NCI-H1105 (cell line): ENCODE results near the gene B4GALT1.
A peak's percentile ranks its signal among the peaks of the same experiment; 100 is the strongest.
"Not testable (repeated sequence)": the region's sequence is repeated elsewhere in the genome, so short reads cannot be mapped to it uniquely, and the experiment has no call there.

Source experiments
- DNase-seq: peaks from one replicate; lab custom pipeline; 2025; lab: John Stamatoyannopoulos, UW

B4GALT1 gene

DNA sequence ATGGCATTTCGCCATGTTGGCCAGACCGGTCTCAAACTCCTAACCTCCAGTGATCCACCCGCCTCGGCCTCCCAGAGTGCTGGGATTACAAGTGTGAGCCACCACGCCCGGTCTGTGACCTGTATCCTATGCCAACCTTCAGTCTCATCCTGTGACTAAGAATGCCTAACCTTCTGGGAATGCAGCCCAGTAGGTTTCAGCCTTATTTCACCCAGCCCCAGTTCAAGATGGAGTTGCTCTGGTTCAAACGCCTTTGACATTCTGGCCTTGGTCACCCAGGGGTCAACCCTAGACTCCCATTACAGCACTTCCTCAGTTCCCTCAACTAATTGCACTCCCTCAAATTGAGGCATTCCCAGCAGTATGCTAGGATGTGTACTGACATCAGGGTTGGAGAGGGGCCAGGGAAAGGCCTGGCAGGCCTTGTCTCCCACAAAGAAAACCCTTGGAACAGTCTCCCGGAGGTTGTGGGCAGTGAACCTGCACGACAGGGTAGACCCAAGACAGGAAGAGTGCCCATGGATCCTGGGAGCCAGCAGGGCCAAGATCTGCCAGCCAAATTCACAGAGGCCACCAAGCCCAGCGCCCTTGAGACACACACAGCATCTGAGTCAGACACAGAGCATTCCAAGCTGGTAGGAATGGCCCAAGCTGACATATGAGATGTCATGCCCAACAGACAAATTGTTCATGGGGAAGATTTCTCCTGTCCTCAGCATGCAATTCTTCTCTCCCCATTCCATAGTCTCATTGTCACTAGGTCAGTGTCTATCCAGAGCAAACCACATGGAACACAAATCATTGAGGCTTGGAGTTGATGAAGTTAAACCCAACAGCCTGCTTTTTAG is 65.8 kb downstream of the B4GALT1 start:
- DNase-seq = no peak

DNA sequence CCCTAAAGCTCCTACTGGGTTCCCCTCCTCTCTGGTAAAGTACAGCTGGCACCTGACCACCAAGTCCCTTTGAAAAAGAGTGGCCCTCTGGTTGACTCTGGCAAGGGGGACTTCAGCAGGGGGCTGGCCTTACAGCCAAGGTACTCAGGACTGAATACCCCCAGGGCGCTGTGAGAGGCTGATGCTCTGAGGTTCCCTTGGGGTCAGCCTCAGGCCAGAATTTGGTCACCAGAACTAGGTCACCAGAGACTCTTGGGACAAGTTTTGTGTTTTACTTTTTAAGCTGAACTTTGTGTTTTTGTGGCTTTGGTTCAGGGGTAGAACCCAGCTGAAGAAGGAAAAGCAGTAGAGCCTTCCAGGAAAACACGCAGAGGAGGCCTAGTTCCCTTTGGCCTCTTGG is 67.4 kb downstream of the B4GALT1 start:
- DNase-seq = no peak

DNA sequence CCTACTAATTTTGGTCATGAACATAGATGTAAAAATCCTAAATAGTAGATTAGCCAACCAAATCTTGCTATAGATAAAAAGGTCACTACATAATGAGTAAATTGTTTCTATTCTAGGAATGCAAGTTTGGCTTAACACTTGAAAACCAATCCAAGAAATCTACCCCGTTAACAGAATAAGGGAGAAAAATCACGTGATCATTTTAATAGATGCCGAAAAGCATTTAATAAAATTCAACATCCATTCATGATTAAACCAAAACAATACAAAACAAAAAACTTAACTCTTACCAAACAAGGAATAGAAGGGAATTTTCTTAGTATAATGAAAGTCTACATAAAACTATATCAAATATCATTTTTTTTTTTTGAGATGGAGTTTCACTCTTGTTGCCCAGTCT is 69.9 kb downstream of the B4GALT1 start:
- no peak for DNase-seq

DNA sequence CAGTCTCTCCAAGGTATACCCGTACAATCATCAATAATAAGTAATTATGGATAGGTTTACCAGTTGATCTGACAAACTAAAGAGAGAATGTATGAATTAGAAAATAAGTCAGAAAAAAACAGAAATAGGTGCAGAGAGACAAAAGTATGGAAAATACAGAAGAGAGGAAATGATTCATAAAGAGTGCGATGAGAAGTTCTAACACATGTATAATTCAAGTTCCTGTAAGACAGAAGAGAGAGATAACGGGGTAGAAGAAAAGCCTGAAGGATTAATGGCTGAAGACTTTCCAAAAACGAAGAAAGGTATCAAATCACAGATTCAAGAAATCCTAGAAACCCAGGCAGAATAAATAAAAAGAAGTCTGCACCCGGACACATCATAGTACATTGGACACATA is 74.5 kb downstream of the B4GALT1 start:
- DNase-seq = no peak

DNA sequence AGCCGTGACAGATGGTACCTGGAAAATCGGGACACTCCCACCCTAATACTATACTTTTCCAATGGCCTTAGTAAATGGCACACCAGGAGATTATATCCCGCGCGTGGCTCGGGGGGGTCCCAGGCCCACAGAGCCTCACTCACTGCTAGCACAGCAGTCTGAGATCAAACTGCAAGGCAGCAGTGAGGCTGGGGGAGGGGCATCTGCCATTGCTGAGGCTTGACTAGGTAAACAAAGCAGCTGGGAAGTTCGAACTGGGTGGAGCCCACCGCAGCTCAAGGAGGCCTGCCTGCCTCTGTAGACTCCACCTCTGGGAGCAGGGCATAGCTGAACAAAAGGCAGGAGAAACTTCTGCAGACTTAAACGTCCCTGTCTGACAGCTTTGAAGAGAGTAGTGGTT is 81.5 kb downstream of the B4GALT1 start:
- not testable (repeated sequence) for DNase-seq

DNA sequence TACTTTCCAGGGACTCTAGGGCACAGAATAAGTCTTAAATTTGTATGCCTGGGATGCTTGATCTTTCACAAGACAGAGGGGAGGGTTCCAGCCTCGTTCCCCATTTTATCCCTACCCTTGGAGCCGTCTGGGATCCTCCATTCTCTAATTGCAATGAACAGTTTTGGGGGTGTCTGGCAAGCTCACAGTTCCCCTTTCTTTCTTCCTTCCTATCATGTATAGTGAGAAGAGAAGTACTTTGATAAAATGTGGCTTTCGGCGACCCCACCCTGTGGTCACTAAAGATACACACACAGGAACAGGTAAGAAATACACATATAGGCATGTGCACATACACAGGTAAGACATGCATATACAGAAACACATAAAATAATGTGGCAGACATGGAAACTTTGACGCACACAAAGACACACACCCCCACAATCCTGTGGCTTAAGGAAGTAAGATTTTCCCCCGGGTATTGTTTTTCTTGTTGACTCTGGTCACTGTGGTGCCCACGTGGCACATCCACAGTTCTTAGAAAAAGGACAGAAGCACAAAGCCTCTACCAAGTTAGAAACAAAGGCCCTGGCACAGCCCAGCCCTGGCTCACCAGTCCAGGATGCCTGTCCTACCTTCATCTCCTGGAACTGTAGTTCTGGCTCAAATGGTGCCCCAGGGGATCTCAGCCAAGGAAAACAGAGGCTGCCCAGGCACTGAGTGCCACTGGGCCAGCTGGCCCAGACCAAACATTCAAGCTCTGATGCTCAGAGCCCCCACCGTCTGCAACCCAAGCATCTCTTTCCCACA is 84.4 kb downstream of the B4GALT1 start:
- no peak for DNase-seq

DNA sequence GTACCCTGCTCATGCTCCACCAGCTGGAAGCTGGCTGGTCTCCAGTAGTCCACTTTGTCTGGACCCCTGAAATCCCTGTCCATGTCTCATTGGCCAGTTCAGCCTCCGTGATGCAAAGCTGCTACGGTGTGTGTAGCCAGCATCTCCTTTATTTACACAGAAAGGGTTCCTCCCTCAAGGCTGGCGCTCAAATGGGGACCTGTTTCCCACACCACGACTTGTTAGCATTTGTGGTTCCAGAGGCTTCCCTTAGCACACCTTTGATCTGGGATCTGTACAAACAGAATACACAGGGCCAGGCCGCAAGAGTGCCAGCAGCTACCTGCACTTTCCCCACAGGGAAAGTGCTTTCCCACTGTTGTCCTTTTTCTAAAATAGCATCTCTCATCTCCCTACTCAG is 85.0 kb downstream of the B4GALT1 start:
- DNase-seq = no peak

DNA sequence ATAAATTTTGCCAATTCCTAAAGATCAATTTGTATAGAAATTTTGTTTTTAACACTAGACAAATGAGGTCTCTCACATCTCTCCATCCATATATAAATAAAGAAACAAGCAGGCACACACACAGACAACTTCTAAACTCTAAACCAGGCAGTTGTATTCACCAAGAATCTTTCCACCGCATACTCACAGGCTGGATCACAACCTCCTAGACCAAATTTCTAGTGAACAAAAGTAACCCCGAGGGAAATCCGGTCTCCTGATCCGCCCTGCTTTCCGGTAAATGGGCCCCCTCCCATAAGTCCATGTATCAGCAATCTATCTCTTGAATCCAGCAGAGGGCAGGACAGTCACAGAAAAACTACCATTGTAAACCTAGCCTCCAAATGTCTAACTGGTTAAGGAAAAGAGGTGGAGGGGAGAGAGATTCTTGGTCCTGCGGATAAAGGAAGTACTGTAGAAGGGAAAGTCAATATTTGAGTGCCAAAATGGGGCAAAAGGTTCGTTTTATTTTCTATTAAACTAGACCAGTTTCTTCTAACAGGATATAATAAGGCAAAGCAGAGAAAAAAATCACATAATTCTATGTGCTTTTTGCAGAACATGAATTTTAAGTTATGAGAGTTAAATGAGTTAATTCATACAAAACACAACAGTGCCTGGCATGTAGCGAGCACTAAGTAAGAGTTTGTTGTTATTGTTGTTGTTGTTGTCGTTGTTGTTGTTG is 85.8 kb downstream of the B4GALT1 start:
- DNase-seq = peak; percentile 70

DNA sequence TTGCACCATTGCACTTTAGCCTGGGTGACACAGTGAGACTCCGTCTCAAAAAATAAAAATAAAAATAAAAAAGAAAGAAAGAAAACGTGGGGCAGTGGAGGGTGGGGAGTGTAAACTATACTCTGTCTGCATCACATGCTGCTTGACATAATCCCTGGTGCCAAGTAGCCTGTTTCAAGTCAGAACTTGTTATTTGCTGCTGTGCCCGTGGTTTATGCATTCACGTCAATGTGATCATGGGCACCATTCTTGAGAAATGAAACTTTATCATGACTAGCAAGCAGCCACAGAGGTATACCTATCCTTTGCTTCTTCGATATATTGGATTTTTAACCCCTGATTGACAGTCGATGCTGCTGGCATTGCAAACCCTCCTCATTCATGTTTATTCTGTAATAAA is 86.6 kb downstream of the B4GALT1 start:
- no peak for DNase-seq

DNA sequence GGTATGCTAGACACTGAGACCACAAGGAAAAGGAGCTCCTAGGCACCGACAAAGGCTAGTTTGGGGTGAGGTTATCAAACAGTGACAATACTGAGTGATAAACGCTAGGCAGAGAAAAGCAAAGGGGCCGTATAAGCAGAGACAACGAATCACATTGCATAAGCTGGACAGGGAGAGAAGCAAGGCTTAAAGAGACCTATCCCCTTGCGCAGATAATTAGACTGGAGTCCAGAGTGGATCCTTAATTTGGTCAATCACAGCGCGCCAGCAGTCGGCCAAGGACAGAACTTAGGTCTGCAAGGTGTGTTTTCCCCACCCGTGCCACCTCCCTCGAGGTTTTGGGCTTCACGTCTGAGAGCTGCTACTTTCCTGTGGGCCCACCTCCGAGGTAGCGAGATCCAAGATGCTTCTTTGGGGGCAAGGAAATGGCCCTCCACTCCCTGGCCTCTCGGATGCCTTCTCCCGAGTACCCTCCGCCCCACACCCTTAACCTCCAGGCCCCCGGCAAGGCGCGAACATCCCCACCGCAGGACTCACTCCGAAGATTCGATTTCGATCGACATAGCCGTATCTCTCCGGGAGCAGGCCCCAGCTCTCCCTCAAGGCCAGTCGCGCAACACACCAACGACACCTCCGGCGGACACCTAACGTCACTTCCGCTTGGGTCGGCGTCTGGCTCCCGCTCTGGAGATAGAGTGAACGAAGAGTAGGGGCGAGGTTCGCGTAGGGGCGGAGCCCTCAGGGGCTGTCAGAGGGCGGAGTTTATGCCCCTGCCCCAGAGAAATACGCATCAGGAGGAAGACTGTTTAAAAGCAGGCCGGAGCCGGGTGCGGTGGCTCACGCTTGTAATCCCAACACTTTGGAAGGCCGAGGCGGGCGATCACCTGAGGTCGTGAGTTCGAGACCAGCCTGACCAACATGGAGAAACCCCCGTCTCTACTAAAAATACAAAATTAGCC is 90.8 kb downstream of the B4GALT1 start, which contains the start of gene SMU1:
Gene SMU1 (minus strand): TSS at position 629 of the 959 bp plus-strand sequence. CDS start 66 bp downstream, at position 563.
- DNase-seq = peak; percentile 96

DNA sequence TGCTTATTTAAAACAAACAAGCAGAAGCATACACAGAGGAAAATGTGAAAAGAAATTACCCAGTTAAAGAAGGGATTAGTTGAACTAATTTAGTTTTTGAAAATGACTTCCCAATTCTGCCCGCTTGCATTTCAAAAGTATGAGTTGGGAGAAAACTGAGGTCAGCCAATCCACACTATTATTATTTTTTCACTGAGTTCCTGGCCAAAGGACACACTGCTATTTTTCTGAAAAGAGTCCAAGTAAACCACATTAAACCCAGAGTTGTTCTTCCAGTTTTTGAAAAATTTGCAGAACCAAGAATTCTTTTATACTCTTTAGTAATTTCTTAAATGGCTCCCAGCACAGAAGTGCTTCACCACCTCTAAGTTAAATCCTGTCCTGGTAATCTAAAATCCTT is 98.1 kb downstream of the B4GALT1 start:
- DNase-seq = no peak

DNA sequence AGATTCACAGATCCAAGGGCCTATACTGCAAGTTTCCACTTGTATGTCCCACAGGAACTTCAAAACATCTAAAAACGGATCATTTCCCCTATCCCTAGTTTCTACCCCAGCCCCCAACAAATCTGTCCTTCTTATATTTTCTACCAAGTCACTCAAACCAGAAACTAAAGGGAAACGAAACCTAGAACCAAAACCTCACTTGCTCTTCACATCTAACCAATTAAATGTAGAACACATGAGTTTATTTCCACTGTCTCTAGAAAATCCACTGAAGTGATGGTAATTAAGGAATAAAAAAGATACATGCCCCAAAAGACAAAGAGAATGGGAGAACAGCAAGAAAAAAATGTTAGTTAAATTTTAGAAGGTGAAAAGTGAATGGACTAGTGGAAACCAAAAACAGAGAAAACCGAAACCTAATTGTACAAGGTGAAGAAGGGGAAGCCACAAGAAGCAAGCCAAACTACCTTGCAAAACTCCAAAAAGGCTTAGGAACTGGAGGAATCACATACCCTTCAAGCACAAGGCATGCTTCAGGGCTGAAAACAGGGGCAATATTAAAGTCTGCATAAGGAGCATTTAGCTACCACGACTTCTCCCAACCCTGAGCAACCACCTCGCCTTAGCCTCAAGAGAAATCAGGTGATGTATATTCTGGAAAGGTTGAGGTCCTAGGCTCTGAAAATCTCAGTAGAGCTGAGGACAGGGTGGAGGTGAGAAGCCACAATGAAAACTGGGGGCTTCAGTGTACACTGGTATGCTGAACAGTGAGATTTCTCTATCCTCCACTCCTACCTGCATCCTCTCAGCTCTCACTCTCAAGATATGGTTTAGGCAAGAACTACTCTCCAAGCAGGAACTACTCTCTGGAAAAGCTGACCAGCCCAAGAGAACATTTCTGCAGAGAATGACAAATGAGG is 101.7 kb downstream of the B4GALT1 start:
- no peak for DNase-seq
